ENCODE measurements around the gene ACY1.

DNA sequence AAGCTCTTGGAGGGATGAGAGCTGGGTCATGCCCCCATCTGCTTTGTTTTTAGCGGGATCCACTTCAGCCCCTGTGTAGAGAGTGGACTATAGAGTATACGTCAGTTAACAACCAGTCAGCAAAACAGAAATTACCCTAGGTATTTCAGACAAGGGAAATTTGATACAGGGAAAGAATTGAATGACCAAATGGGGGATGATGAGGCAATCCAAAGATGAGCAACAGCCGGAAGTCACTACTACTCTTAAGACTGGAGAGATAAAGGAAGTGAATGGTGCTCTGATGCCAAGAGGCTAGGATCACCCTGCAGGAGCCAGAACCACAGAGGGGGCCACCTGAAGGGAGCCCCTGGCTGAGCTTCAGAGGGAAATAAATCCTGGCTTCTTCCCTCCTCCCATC, 29.9 kb upstream of the ACY1 start:
- TF ChIP-seq, protein P1, sequence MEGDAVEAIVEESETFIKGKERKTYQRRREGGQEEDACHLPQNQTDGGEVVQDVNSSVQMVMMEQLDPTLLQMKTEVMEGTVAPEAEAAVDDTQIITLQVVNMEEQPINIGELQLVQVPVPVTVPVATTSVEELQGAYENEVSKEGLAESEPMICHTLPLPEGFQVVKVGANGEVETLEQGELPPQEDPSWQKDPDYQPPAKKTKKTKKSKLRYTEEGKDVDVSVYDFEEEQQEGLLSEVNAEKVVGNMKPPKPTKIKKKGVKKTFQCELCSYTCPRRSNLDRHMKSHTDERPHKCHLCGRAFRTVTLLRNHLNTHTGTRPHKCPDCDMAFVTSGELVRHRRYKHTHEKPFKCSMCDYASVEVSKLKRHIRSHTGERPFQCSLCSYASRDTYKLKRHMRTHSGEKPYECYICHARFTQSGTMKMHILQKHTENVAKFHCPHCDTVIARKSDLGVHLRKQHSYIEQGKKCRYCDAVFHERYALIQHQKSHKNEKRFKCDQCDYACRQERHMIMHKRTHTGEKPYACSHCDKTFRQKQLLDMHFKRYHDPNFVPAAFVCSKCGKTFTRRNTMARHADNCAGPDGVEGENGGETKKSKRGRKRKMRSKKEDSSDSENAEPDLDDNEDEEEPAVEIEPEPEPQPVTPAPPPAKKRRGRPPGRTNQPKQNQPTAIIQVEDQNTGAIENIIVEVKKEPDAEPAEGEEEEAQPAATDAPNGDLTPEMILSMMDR (IDR thresholded peaks at IDR 0.05), result no peak
- TF ChIP-seq POLR2A (IDR thresholded peaks at IDR 0.05) (no peak), POLR2AphosphoS5 (IDR thresholded peaks at IDR 0.05) (no peak)
